Stimulated activated CD8-positive, alpha-beta memory T cell treated with anti-CD3 and anti-CD28 coated beads, Interleukin-12 subunit alpha, Interleukin-12 subunit beta, amount 100 ng/mL, for 24 hours (primary cell): Measurements from ENCODE around the gene PDZD2.
A peak's percentile ranks its signal among the peaks of the same experiment; 100 is the strongest.
"Not testable (repeated sequence)": the region's sequence is repeated elsewhere in the genome, so short reads cannot be mapped to it uniquely, and the experiment has no call there.

Experiments used
- DNase-seq: peaks from one replicate; pipeline ENCODE4 v3.0.0-alpha.2; 2020; ENCODE audit errors: extremely low read depth

PDZD2 gene

DNA sequence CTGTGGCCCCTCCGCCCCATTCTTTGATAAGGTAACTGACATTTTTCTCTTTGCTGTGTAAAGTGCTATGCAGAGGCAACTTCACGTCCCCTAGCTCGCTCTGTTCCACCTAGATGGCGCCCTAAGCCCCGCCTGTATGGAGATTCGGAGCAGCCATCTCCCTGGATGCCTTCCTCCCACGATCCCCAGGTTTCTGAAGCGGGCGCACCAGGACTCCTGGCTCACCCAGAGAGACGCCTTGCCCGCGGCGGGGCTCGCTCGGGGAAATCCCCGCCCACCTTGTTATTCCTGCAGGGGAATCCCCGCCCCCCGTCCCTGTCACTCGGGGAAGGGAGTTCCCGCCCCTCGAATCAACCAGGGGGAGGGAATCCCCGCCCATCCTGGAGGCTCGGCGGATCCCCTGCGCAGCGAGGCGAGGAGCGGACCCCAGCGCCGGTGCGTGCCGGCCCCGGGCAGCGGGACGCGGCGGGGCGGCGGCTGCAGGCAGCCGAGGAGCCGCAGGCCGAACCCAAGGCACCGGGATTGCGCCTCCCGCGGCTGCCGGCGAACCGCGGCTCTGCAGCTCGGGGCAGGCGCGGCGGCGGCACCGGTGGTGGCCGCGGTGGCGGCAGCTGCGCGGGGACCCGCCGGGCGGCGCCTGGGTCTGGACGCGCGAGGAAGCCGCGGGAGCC lies at the start of gene PDZD2:
Gene PDZD2 (plus strand): TSS at position 384 of the 671 bp plus-strand sequence.
- DNase-seq: peak; percentile 56

DNA sequence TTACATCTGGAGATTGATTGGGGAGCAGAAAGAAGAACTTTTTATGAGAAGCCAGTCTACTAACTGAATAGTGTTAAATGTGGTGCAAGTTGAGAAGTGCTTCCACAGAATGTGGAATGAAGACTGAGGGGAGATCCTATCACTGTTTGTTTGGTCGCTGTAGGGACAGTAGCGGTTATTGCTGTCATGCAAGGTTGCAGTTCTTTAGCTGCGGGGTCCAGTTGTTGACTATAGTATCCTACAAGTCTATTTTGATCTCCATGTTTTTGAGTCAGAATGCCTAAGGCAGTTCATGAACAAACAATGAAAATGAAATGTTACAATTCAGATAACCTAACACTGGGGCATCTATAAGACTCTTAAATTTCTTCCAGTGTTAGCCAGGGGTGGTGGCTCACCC lies 45.3 kb upstream of the PDZD2 start:
- DNase-seq: no peak

DNA sequence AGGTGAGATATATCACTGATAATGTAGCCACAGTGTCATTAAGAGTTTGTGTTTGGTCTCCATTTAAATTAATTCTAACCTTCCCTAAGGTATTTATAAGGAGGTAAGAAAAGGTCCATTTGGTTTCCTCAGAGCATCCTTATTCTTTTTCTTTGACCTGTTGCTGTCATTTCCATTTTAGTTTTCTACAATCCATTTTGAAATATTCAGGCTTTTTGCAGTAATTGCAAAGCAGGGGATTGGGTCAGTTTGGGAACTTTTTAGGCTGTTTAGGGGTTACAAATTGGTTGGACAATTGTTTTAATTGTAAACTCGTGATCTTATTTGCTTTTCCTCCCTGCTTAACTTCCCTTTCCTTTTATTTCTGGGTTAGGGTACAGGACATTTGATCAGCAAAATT lies 42.6 kb upstream of the PDZD2 start:
- no peak for DNase-seq

DNA sequence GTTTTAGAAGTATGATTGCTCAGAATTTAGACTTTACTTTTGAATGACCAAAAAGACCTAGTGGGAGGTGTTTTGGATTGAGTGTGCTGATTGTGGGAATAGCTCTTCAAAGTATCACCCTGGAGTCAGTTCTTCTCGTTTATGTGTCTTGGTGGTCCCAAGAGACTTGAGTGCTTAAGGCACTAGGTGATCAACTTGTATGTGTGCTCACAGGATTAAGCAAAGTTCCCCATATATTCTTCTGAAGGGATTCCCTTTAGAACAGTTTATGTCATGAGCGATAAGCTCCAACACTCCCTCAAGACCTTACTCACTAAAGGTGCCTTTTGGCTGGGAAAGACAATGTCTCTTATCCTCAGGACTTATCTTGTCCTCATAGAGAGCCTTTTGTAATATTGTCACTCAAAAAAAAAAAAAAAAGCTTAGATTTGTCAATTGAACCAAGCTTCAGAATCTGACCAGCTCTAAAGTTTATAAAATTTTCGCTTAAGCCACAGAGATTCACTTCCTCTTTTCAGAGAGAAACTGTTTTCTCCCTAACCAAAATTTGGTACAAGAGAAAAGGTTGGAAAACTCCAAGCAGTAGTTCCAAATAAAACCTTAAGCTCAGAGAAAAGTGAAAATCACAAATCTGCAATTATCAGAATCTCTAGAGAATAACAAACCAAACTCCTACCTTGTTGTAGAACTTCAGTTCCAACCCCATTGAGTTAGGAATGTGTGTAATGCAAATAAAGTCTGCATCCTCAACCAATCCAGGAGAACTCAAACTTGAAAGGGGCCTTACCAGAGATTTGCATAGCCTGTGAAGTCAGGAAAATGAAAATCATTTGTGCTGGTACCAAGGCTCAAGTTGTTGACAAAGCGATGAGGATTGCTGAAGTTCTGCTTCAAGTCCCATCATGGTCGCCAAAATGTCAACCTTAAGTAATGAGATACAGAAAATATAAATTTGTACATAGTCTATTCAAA lies 40.0 kb upstream of the PDZD2 start:
- no peak for DNase-seq

DNA sequence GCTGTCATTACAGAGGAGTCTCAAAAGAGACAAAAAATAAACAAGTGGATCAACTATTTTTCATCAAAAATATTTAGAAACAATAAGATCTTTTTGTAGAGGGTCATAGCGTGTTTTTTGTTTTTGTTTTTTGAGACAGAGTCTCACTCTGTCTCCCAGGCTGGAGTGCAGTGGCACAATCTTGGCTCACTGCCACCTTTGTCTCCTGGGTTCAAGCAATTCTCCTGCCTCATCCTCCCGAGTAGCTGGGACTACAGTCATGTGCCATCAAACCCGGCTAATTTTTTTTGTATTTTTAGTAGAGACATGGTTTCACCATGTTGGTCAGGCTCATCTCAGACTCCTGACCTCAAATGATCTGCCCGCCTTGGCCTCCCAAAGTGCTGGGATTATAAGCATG lies 36.6 kb upstream of the PDZD2 start:
- DNase-seq: not testable (repeated sequence)

DNA sequence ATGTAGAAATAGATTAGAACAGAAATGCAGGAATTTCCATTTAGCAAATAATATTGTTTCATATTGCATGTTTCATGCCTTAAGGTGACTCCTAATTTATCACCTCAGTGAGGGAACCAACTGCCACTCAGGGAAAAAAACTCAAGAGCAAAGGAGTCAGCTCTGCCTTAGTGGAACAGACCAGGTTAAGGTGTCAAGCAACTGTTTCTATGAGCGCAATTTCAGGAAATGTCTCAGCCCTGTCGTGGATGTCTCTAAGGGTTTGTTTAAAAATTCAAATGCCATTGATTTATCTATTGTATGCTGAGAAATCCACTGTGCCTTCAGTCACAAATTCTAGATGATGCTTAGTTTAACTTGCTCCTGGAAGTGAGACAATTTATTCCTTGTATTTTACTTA lies 34.7 kb upstream of the PDZD2 start:
- no peak for DNase-seq

DNA sequence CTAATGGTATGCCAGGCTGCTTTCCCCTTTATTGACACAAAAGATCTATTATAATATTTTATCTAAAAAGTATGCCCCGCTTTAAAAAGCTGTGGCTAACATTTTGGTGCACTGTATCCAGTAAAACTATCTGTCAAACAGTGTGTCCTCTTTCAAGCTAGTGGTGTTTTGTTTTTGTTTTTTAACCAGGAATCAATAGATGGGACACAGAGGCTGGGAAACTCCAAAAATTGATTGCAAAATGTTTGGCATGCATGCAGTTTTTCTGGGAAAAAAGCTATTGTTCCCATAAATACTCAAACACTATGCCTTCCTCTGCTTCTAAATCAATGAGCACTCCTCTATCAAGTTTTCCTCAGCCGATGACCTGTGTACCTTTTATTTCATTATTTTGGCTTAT lies 34.3 kb upstream of the PDZD2 start:
- DNase-seq: no peak

DNA sequence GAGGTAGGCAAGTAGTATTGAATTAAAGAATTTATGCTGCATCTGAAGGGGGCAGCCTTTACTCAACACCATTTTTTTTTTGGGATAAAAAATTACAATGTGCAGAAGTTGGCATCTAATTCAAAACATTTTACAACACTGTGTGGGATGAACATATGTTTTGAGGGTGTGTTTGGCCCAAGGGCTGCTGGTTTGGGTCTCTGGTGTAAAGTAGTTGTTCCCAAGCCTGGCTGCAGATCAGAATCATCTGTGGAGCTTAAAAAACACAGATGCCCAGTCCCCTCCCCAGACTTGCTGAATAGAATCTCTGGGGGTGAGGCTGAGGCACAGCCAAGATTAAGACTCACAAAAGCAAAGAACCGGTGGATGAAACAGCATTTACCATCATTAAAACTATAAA lies 33.0 kb upstream of the PDZD2 start:
- DNase-seq: no peak

DNA sequence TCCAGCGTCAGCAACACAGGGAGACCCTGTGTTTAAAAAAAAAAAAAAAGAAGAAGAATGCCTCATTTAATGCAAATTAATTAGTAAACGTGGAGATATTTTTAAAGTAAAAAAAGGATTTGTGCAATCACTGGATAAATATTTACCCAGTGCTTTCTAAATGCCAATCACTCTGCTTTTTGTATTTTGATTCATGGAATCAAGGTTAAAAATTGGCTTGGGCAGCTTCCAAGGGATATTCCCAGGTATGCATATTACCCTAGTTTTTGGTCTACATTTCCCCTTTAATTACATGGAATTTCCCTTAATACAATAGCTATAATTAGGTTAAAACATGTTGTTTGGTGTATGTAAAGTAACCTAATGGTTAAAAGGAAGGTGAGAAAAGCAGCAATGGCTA lies 31.4 kb upstream of the PDZD2 start:
- DNase-seq: no peak

DNA sequence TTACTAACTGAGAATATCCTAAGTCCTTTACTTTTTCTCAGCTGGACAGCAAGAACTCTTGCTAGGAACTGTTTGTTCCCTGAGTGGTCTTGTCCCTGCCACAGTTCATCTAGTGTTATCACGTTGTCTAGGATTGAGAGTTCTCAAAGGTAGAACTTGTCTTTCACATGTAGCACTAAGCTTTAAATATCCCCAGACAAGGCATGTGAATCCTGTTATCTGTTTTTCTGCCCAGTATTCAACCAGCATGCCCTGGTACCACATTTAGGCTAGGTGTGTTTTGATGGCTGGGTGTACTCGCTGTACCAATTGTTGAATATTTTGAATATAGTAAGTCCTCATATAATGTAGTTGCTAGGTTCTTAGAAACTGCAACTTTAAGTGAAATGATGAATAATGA lies 27.9 kb upstream of the PDZD2 start:
- no peak for DNase-seq

DNA sequence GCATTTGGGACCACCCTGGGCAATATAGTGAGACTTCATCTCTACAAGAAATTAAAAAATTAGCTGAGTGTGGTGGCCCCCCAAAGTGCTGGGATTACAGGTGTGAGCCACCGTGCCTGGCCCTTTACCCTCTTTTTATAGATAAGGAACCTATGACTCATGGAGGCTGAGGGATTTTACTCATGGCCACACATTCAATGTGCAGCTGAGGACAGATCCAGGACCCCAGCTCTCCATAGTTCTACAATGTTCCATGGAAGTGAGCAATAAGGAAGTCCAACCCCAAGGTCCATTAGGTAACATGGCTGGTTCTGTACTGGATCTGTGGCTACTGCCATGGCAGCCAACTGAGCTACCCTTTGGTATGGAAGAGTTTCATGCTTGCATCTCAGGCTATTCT lies 25.3 kb upstream of the PDZD2 start:
- DNase-seq: no peak

DNA sequence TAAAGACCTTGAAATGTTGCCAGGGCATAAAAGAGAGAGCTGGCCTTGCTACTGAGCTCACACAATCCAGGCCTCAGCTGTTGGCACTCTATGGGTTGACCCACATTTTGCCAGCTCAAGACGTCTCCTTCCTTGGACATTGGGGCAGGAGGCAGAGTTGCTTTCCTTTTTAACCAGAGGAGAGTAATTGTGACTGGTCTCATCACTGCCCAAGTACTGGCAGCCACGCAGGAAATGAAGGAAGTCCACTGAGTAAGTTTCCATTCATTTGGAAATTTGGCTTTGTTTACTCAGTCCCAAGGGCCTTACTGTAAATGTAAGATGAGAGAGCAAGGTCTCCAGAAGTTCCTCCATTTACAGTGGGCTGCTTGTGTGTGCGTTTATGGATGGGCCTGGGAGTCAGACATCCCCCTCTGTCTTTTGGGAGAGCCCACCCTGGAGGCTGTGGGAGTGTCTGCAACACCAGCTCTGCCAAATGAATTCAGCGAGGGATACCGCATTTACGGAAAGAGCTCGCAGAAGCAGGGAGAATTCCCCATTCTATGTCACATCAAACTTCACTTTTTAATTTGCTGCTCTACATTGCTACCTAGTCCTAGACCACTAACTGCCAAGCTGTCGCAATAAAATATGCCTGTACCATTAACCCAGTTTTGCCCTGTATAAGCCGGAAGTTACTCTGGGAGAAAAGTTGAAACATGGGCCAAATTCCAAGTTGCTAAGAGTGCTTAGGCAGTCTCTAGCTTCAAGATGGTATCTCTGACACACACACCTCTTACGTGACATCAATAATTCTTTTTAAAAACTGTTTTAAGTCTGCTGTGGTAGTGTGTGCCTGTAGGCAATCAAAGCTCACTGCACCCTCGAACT lies 24.5 kb upstream of the PDZD2 start:
- DNase-seq: no peak

DNA sequence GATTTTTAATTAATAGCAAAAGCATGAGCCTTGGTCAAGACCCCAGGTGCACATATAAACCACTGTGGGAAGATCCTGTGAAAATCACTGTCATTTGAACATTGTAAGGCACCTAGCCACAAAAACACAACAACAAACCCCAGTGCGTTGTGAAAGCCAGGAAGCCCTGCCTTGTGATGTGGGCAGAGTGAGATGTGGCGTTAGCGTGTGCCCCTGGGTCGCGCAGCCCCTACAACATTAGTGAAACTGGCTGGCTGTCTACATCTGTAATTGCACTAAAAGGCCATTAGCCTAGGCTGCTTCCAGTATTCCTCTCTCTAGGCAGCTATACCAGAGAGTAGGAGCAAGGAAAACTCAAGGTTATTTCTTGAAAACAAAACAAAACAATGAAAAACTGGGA lies 21.1 kb upstream of the PDZD2 start:
- DNase-seq: no peak

DNA sequence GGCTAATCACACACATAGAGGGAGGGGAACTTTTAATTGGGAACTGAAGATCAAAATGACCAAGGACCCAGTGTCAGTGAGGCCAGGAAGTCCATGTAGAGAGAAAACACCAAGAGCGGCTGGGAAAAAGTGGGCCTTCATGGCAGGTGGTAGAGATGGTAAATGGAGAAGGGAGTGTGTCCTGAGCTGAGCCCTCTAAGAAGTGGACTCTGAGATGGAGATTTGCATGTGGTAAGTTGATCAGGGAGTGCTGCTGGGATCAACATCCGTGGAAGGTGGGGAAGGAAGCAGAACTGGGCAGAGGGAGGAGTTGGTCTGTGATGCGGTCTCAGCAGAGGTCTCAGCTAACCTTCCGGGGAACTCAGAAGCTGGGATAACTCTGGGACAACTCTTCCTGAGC lies 18.9 kb upstream of the PDZD2 start:
- no peak for DNase-seq

DNA sequence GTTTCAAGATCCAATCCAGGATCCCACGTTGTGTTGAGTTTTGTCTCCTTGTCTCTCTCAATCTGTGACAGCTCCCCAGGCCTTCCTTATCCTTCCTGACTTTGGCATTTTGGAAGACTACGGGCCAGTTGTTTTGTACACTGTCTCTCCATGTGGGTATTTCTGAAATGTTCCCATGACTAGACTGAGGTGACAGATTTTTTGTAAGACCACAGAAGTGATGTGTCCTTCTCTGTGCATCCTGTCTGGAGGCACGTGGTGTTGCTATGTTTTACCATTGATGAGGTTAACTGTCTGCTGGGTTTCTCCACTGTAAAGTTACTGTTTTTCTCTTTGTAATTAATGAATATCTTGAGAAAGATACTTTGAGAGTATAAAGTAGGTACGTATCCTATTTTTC lies 15.7 kb upstream of the PDZD2 start:
- no peak for DNase-seq

DNA sequence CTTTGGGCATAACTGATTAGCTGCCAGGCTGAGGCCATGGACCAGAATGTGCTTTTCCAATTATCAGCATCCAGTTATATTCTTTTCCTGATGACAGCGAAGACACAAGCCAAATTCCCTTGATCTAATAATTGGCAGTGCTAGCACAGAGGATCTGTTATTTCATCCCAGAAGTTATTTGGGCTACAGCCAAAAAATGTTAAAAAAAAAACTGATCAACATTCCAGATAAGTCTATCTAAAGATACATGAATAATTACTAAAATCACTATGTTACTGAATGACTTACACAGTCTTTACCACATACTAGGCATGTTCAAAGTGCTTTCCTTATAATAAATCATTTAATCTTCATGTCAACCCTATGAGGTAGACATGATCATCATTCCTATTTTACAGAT lies 13.5 kb upstream of the PDZD2 start:
- no peak for DNase-seq

DNA sequence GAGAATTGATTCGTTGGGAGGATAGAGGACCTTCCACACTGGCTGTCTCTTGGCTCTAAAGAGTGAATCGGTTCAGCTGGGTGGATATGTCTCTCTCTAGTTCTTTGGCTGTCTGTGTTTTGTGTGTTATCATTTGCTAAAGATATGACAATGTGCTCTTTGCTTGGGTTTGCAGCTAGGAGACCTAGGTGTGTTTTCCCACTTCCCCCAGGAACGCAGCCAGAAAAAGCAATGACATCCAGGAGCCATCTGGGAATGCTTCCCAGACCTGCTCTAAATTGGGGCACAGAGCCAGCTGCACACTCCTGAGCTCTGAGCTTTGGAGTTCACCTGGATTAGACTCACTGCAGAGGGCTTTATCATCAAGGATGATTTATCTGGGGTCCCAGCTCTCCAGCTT lies 12.8 kb upstream of the PDZD2 start:
- DNase-seq: no peak

DNA sequence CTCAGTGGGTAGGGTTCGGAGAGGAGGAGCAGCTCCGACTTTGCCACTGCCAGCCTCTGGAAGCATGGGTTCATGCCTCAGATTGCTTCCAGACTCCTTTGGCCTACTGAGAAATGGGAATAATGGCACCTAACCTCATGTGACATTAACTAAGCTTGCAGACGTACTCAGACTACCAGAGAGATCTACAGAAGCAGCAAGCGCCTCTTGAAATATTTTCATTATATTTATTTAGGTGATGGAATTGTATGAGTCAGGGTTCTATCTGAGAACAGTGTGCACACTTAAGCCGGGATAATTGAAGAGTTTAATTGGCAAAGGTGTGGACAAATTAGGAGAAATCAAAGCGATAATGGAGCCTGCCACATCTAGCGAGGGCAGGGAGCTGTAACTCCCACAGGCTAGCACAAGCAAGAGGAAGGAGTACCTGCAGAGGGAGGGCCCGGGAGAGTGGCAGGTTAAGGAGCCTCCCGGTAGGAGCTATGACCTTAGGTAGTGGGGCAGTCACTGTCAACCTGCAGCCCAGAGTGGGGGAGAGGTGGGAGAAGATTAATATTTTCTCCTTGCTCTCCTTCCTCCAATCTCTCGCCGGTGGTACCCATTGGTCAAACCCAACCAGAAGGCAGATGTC lies 12.2 kb upstream of the PDZD2 start:
- DNase-seq: no peak

DNA sequence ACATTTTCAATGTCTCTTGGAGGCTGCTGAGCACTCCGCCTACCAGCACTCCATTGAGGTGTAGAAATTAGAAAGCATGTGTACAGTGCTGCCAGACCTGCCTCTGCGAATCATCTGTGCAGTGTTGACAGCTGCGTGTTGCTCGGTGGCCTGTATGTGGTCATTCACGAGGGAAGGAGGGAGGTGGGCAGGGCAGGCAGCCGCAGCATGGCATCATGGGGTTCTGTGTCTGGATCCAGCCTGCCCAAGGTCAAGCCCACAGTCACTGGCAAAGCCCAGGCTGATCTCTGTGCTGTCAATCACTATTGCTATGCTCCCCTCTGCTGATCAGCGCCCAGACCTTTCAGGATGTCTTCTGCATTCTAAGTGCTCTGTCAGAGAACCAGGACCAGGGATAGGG lies 8.0 kb upstream of the PDZD2 start:
- DNase-seq: no peak

DNA sequence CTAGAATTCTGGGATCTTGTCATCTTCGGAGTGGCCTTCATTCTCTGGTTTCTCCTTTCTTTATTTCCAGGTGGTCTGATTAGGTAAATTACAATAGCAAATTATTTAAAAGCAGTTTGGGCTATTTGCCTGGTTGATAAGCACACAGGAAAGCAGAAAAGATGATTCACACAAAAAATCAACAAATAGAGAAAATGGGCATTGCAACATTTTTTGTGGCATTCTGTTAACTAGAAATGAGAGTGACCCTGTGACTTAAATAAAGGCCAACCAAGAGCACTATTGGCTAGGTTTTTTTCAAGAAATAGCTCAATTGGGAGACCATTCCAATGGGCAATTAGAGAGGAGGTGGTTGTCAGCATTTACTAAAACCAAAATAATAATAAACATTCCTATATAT lies 6.5 kb upstream of the PDZD2 start:
- DNase-seq: no peak

DNA sequence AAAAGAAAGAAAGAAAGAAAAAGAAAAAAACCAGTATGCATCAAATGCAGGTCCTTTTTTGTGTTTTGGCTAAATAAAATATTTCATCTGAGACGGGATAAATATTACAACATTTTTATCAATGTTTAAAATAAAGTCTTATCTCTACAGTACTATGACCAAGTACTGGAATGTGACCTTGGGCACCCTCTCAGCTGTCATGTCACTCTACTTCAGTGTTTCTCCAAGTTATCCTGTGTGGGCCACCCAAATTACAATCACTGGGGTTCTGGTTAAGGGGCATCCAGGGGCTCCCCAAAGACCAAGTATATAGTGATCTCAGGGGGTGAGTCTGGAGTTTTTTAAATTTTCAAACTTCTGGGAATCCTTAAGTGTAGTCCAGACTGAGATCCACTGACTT lies 3.5 kb upstream of the PDZD2 start:
- DNase-seq: no peak

DNA sequence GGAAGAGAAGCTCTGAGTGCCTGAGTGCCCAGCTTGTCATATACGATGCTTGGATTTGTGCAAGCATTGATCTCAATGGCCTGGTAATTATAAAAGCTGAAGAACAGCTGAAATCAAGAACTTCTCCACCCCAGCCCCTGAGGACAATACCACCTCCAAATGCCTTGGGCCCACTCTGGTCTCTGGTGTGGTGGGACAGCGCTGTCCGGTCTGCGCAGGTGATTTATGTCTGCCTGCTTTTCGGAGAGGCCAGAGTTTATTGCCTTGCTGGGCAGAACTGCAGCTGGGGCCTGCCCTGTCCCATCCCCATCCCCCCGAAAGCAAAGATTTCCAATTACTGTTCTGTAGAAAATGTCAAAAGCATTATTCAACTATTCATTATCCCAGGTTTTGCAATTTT lies 1.1 kb upstream of the PDZD2 start:
- no peak for DNase-seq
